CD14-positive monocyte (primary cell): ENCODE data around the gene TECTB. TPM values are rescaled to one million over a fixed set of nuclear protein-coding genes. Genes with fewer than 3 reads are reported as not detected.

ENCODE experiments used
- DNase-seq, 3 donors: peaks; one replicate each; pipeline ENCODE4 v3.0.0-alpha.2; 2011 to 2022
- H2AFZ ChIP-seq: 2 replicates; pipeline ENCODE4 v1.6.0; 2012; ENCODE audit warnings: mild to moderate bottlenecking, low read depth, low read length, inconsistent platforms; ENCODE audit not compliant: insufficient read depth, poor library complexity, severe bottlenecking
- H3K27ac ChIP-seq, 2 donors: 1 replicate in 1 of 2; 2 replicates in 1 of 2; pipeline ENCODE4 v1.5.1; 2012 to 2013; ENCODE audit warnings: low read length in 2 of 2, control low read depth in 1 of 2, inconsistent platforms in 1 of 2, low read depth in 1 of 2, mild to moderate bottlenecking in 1 of 2
- H3K27me3 ChIP-seq, 2 donors: one replicate each; pipeline versions ENCODE4 v1.6.0 to v1.6.1; 2011 to 2013; ENCODE audit warnings: low read length in 2 of 2; ENCODE audit not compliant: control insufficient read depth in 2 of 2, insufficient read depth in 2 of 2
- H3K36me3 ChIP-seq, 2 donors: replicated peaks in 1 of 2; 1 replicate in 1 of 2; 2 replicates in 1 of 2; pipeline versions ENCODE4 v1.5.1 to v1.6.1; 2012 to 2013; ENCODE audit warnings: low read length in 2 of 2, control low read depth in 1 of 2, inconsistent platforms in 1 of 2, mild to moderate bottlenecking in 1 of 2; ENCODE audit not compliant: insufficient read depth in 2 of 2, control insufficient read depth in 1 of 2
- H3K4me1 ChIP-seq, 2 donors: 1 replicate in 1 of 2; 2 replicates in 1 of 2; pipeline versions ENCODE4 v1.5.1 to v1.6.1; 2012 to 2013; ENCODE audit warnings: low read length in 2 of 2, control low read depth in 1 of 2, inconsistent platforms in 1 of 2, mild to moderate bottlenecking in 1 of 2, moderate library complexity in 1 of 2; ENCODE audit not compliant: insufficient read depth in 2 of 2, control insufficient read depth in 1 of 2
- H3K4me2 ChIP-seq: replicated peaks from 2 replicates; pipeline ENCODE3; 2012; ENCODE audit warnings: low read length, moderate library complexity, mild to moderate bottlenecking; ENCODE audit not compliant: poor library complexity, severe bottlenecking; ENCODE audit errors: extremely low read depth
- H3K4me3 ChIP-seq, 3 experiments: fragments of 200-600 bp in 1 of 3; sonication (generic) in 1 of 3; replicated peaks in 1 of 3; 1 replicate in 2 of 3; 2 replicates in 1 of 3; pipeline ENCODE4 v1.5.1; 2011 to 2013; ENCODE audit warnings: low read length in 3 of 3, mild to moderate bottlenecking in 3 of 3, control low read depth in 2 of 3, low read depth in 2 of 3, inconsistent platforms in 1 of 3, moderate library complexity in 1 of 3
- H3K79me2 ChIP-seq: 2 replicates; pipeline ENCODE4 v1.6.0; 2012; ENCODE audit warnings: mild to moderate bottlenecking, control low read depth, inconsistent platforms, low read length, moderate library complexity; ENCODE audit not compliant: insufficient read depth
- H3K9ac ChIP-seq: 2 replicates; pipeline ENCODE4 v1.6.0; 2017; ENCODE audit warnings: low read length, mild to moderate bottlenecking; ENCODE audit not compliant: insufficient read depth, poor library complexity, severe bottlenecking
- H3K9me3 ChIP-seq, 2 donors: replicated peaks in 1 of 2; 1 replicate in 1 of 2; 2 replicates in 1 of 2; pipeline versions ENCODE4 v1.5.1 to v1.6.1; 2012 to 2013; ENCODE audit warnings: low read length in 2 of 2, control low read depth in 1 of 2; ENCODE audit not compliant: control insufficient read depth in 1 of 2, insufficient read depth in 1 of 2
- H4K20me1 ChIP-seq: 2 replicates; pipeline ENCODE4 v1.6.0; 2012; ENCODE audit warnings: mild to moderate bottlenecking, low read length, control low read depth, moderate library complexity; ENCODE audit not compliant: insufficient read depth
- H3K27ac Mint-ChIP-seq, 7 donors: one replicate each; pipeline ENCODE4 v1.8.0; 2020; ENCODE audit warnings: mild to moderate bottlenecking in 7 of 7, mixed read lengths in 7 of 7, moderate library complexity in 6 of 7, inconsistent platforms in 2 of 7
- H3K27me3 Mint-ChIP-seq, 3 donors: one replicate each; pipeline ENCODE4 v1.8.0; 2021 to 2022; ENCODE audit warnings: low read depth in 3 of 3, mild to moderate bottlenecking in 3 of 3, mixed read lengths in 3 of 3, moderate library complexity in 3 of 3, inconsistent platforms in 1 of 3
- H3K36me3 Mint-ChIP-seq, 2 donors: one replicate each; pipeline ENCODE4 v1.8.0; 2020; ENCODE audit warnings: mixed read lengths in 2 of 2, inconsistent platforms in 1 of 2, mild to moderate bottlenecking in 1 of 2
- H3K4me1 Mint-ChIP-seq: one replicate; pipeline ENCODE4 v1.8.0; 2020; ENCODE audit warnings: mild to moderate bottlenecking, mixed read lengths
- H3K4me3 Mint-ChIP-seq, 2 donors: one replicate each; pipeline ENCODE4 v1.8.0; 2020; ENCODE audit warnings: mild to moderate bottlenecking in 2 of 2, mixed read lengths in 2 of 2, moderate library complexity in 1 of 2
- H3K9me3 Mint-ChIP-seq, 7 donors: one replicate each; pipeline ENCODE4 v1.8.0; 2020 to 2022; ENCODE audit warnings: mixed read lengths in 7 of 7, mild to moderate bottlenecking in 6 of 7, moderate library complexity in 6 of 7, inconsistent platforms in 2 of 7
- WGBS: methylation state at CpG from one replicate; pipeline ENCODE4 v1.1.5; 2013; ENCODE audit warnings: missing lambda C conversion rate; ENCODE audit not compliant: insufficient coverage; 5-methylcytosine and 5-hydroxymethylcytosine counted together
- intact Hi-C, 2 donors: fragments of 100-400 bp; cut with micrococcal nuclease; formaldehyde crosslinking; loops; one replicate each; pipeline versions ENCODE4 v1.15.0 to v1.15.1; 2023
- polyA plus RNA-seq, 3 donors: library from polyadenylated mRNA; depleted of rRNA in 1 of 3; unstranded in 2 of 3; stranded (reverse) in 1 of 3; fragments of 300-500 nt in 2 of 3; fragments of >200 nt in 1 of 3; fragmentation: Illumina TruSeq in 2 of 3; gene quantifications; 1 replicate in 2 of 3; 2 replicates in 1 of 3; pipeline ENCODE4 v1.2.3, GENCODE V29; 2012 to 2021
- TF ChIP-seq, protein P1 (sequence below): fragments of 200-600 bp; IDR thresholded peaks from one replicate; pipeline ENCODE4 v1.8.0; 2022; ENCODE audit warnings: antibody characterized with exemption, mild to moderate bottlenecking

The TECTB gene
- polyA plus RNA-seq, 3 donors = not detected

GRCh38 chr10:112348759-112349158 is 65.6 kb downstream of the TECTB start:
- WGBS = no CpG with 5 or more reads among the region's 1 CpG
- H3K9ac ChIP-seq = no peak overlapping the region
- no peaks in the 10 kb centered on the region for H3K36me3 ChIP-seq
- intact Hi-C loops = no loop called here
- no peaks in the 10 kb centered on the region for H3K4me1 Mint-ChIP-seq
- H3K9me3 ChIP-seq = peaks cover 0 to 4% of the 10 kb centered on the region in 2 donors
- H3K27ac ChIP-seq = no peak overlapping the region
- H3K27me3 ChIP-seq = no peaks in the 10 kb centered on the region
- H3K4me2 ChIP-seq = no peak overlapping the region
- no peaks in the 10 kb centered on the region for H3K79me2 ChIP-seq
- H4K20me1 ChIP-seq = no peaks in the 10 kb centered on the region
- peak overlapping the region in 1 of 7 donors; percentile 9 for H3K27ac Mint-ChIP-seq
- H3K9me3 Mint-ChIP-seq = peaks cover 0 to 5% (median 3%) of the 10 kb centered on the region in 7 donors
- no peak for DNase-seq
- TF ChIP-seq, protein P1, sequence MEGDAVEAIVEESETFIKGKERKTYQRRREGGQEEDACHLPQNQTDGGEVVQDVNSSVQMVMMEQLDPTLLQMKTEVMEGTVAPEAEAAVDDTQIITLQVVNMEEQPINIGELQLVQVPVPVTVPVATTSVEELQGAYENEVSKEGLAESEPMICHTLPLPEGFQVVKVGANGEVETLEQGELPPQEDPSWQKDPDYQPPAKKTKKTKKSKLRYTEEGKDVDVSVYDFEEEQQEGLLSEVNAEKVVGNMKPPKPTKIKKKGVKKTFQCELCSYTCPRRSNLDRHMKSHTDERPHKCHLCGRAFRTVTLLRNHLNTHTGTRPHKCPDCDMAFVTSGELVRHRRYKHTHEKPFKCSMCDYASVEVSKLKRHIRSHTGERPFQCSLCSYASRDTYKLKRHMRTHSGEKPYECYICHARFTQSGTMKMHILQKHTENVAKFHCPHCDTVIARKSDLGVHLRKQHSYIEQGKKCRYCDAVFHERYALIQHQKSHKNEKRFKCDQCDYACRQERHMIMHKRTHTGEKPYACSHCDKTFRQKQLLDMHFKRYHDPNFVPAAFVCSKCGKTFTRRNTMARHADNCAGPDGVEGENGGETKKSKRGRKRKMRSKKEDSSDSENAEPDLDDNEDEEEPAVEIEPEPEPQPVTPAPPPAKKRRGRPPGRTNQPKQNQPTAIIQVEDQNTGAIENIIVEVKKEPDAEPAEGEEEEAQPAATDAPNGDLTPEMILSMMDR = no peak
- H2AFZ ChIP-seq = no peak overlapping the region
- H3K4me3 ChIP-seq = no peak overlapping the region
- no peaks in the 10 kb centered on the region for H3K4me1 ChIP-seq
- peaks cover 0 to 9% (median 5%) of the 10 kb centered on the region in 3 donors for H3K27me3 Mint-ChIP-seq
- no peaks in the 10 kb centered on the region for H3K36me3 Mint-ChIP-seq
- no peak overlapping the region for H3K4me3 Mint-ChIP-seq

DNA sequence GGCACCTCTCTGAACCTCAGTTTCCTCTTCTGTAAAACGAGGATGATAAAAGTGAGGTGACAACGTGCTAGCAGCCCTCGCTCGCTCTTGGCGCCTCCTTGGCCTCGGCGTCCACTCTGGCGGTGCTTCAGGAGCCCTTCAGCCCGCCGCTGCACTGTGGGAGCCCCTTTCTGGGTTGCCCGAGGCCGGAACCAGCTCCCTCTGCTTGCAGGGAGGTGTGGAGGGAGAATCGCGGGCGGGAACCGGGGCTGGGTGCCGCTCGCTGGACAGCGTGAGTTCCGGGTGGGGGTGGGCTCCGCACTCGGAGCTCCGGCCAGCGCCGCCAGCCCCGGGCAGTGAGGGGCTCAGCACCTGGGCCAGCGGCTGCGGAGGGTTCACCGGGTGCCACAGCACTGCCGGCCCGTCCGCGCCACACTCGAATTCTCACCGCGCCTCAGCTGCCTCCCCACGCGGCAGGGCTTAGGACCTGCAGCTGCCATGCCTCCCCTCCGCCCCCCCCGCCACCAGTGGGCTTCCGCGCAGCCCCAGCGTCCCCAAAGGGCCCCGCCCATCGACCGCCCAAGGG is 66.4 kb downstream of the TECTB start:
- Histone ChIP-seq H3K9ac (no peak overlapping the region), H3K4me1 (no peaks in the 10 kb centered on the region), H3K9me3 (peaks cover 0 to 4% of the 10 kb centered on the region in 2 donors), H3K4me3 (no peak overlapping the region), H3K36me3 (no peaks in the 10 kb centered on the region), H2AFZ (no peak overlapping the region), H3K27me3 (no peaks in the 10 kb centered on the region), H4K20me1 (no peaks in the 10 kb centered on the region), H3K27ac (no peak overlapping the region), H3K79me2 (no peaks in the 10 kb centered on the region), H3K4me2 (no peak overlapping the region)
- WGBS = 94% methylated on average over 32 of the region's 46 CpGs
- no peak overlapping the region for H3K4me3 Mint-ChIP-seq
- no peak overlapping the region for H3K27ac Mint-ChIP-seq
- H3K27me3 Mint-ChIP-seq = peaks cover 0 to 9% (median 5%) of the 10 kb centered on the region in 3 donors
- H3K36me3 Mint-ChIP-seq = no peaks in the 10 kb centered on the region
- TF ChIP-seq, protein P1 = no peak
- intact Hi-C loops = no loop called here
- peaks cover 0 to 5% (median 3%) of the 10 kb centered on the region in 7 donors for H3K9me3 Mint-ChIP-seq
- no peaks in the 10 kb centered on the region for H3K4me1 Mint-ChIP-seq
- no peak for DNase-seq
